Smooth muscle cell (in vitro differentiated cells): Measurements from ENCODE around the gene ERICH6. TPM values are rescaled to one million over a fixed set of nuclear protein-coding genes. Genes with fewer than 3 reads are reported as not detected.

Source experiments
- DNase-seq: peaks from one replicate; lab custom pipeline; 2025; ENCODE audit not compliant: unreplicated experiment; lab: John Stamatoyannopoulos, UW
- H2AFZ ChIP-seq: fragments of 200-600 bp; sonication (generic); 2 replicates; pipeline ENCODE4 v1.6.0; 2016; ENCODE audit warnings: antibody characterized with exemption, low read depth, mild to moderate bottlenecking
- H3F3A ChIP-seq: fragments of 200-600 bp; sonication (generic); 2 replicates; pipeline ENCODE4 v1.6.0; 2017; ENCODE audit warnings: antibody characterized with exemption, low read depth
- H3K27ac ChIP-seq: fragments of 200-600 bp; sonication (generic); 2 replicates; pipeline ENCODE4 v1.5.1; 2016; ENCODE audit warnings: low read depth, mild to moderate bottlenecking
- H3K27me3 ChIP-seq: fragments of 200-600 bp; sonication (generic); 2 replicates; pipeline ENCODE4 v1.6.1; 2016; ENCODE audit warnings: low read depth, mild to moderate bottlenecking
- H3K36me3 ChIP-seq: fragments of 200-600 bp; sonication (generic); 2 replicates; pipeline ENCODE4 v1.5.1; 2016; ENCODE audit warnings: low read depth
- H3K4me1 ChIP-seq: fragments of 200-600 bp; sonication (generic); 2 replicates; pipeline ENCODE4 v1.5.1; 2016; ENCODE audit warnings: low read depth
- H3K4me2 ChIP-seq: fragments of 200-600 bp; sonication (generic); 2 replicates; pipeline ENCODE4 v1.6.0; 2016; ENCODE audit warnings: mild to moderate bottlenecking
- H3K4me3 ChIP-seq: fragments of 200-600 bp; sonication (generic); 2 replicates; pipeline ENCODE4 v1.5.1; 2016; ENCODE audit warnings: mild to moderate bottlenecking
- H3K79me2 ChIP-seq: fragments of 200-600 bp; sonication (generic); 2 replicates; pipeline ENCODE4 v1.6.0; 2016; ENCODE audit warnings: low read depth, mild to moderate bottlenecking
- H3K9ac ChIP-seq: fragments of 200-600 bp; sonication (generic); 2 replicates; pipeline ENCODE4 v1.6.0; 2016; ENCODE audit warnings: low read depth
- H3K9me3 ChIP-seq: fragments of 200-600 bp; sonication (generic); replicated peaks from 2 replicates; pipeline ENCODE4 v1.5.1; 2016; ENCODE audit warnings: low read depth
- H4K20me1 ChIP-seq: fragments of 200-600 bp; sonication (generic); 2 replicates; pipeline ENCODE4 v1.6.0; 2016; ENCODE audit warnings: low read depth
- CTCF ChIP-seq: fragments of 200-600 bp; sonication (generic); IDR thresholded peaks from 2 replicates; pipeline ENCODE4 v1.5.1; 2017; ENCODE audit warnings: borderline replicate concordance, mild to moderate bottlenecking, antibody characterized with exemption; ENCODE audit not compliant: insufficient read depth, poor library complexity, severe bottlenecking
- WGBS: methylation state at CpG from one replicate; pipeline ENCODE4 v1.1.7; 2016; ENCODE audit warnings: low lambda C conversion rate; 5-methylcytosine and 5-hydroxymethylcytosine counted together
- polyA plus RNA-seq: library from polyadenylated mRNA; unstranded; fragments of >200 nt; fragmentation: Nextera tagmentation; extraction: Ambion mirVana; gene quantifications from 2 replicates; pipeline ENCODE4 v1.2.1, GENCODE V29; 2016
- total RNA-seq: library from RNA; depleted of rRNA; stranded (reverse); fragments of >200 nt; gene quantifications from 2 replicates; pipeline ENCODE4 v1.2.3, GENCODE V29; 2014

Gene ERICH6
- total and polyA plus RNA-seq, 2 experiments from 2014 or later: 0.38 TPM; not detected in 1

- DNase-seq: no peak
- Histone ChIP-seq H3K9ac (no peak overlapping the region), H3K27ac (no peak overlapping the region), H3K4me2 (no peak overlapping the region), H3K4me3 (no peak overlapping the region), H3K9me3 (no peaks in the 10 kb centered on the region), H3K36me3 (no peaks in the 10 kb centered on the region), H3K27me3 (no peaks in the 10 kb centered on the region), H3K79me2 (peaks cover 81% of the 10 kb centered on the region), H3K4me1 (no peaks in the 10 kb centered on the region), H4K20me1 (peaks cover 75% of the 10 kb centered on the region), H3F3A (no peaks in the 10 kb centered on the region), H2AFZ (no peak overlapping the region)
- no peak for TF ChIP-seq CTCF
- WGBS: 95% methylated on average over 2 of the region's 2 CpGs
Measured at GRCh38 chr3:150613709-150614480, 89.8 kb downstream of the ERICH6 start.

GRCh38 chr3:150613034-150613433 lies 90.7 kb downstream of the ERICH6 start:
- no peak overlapping the region for H2AFZ ChIP-seq
- peaks cover 81% of the 10 kb centered on the region for H3K79me2 ChIP-seq
- H3K9me3 ChIP-seq: no peaks in the 10 kb centered on the region
- H3K27me3 ChIP-seq: no peaks in the 10 kb centered on the region
- H4K20me1 ChIP-seq: peaks cover 75% of the 10 kb centered on the region
- no peak overlapping the region for H3K4me3 ChIP-seq
- H3K27ac ChIP-seq: no peak overlapping the region
- no peaks in the 10 kb centered on the region for H3K36me3 ChIP-seq
- DNase-seq: no peak
- H3F3A ChIP-seq: no peaks in the 10 kb centered on the region
- H3K9ac ChIP-seq: no peak overlapping the region
- H3K4me1 ChIP-seq: peaks cover 5% of the 10 kb centered on the region
- WGBS: 98% methylated on average over 2 of the region's 2 CpGs
- no peak overlapping the region for H3K4me2 ChIP-seq
- no peak for TF ChIP-seq CTCF

- TF ChIP-seq CTCF: no peak
- Histone ChIP-seq H3K27ac (no peak overlapping the region), H3K4me1 (peaks cover 11% of the 10 kb centered on the region), H3K4me3 (no peak overlapping the region), H4K20me1 (peaks cover 75% of the 10 kb centered on the region), H3K79me2 (peaks cover 81% of the 10 kb centered on the region), H2AFZ (no peak overlapping the region), H3K36me3 (no peaks in the 10 kb centered on the region), H3F3A (no peaks in the 10 kb centered on the region), H3K9ac (no peak overlapping the region), H3K9me3 (no peaks in the 10 kb centered on the region), H3K4me2 (no peak overlapping the region), H3K27me3 (no peaks in the 10 kb centered on the region)
- 89% methylated on average over 1 of the region's 1 CpG for WGBS
- DNase-seq: no peak
Measured at GRCh38 chr3:150612494-150612893, 91.2 kb downstream of the ERICH6 start.

- no peak overlapping the region for H3K4me2 ChIP-seq
- peaks cover 16% of the 10 kb centered on the region for H3K4me1 ChIP-seq
- H2AFZ ChIP-seq: no peak overlapping the region
- H3K4me3 ChIP-seq: no peak overlapping the region
- H3K79me2 ChIP-seq: peaks cover 81% of the 10 kb centered on the region
- H3K27ac ChIP-seq: no peak overlapping the region
- no peaks in the 10 kb centered on the region for H3K9me3 ChIP-seq
- no peaks in the 10 kb centered on the region for H3K27me3 ChIP-seq
- no peaks in the 10 kb centered on the region for H3K36me3 ChIP-seq
- H3K9ac ChIP-seq: no peak overlapping the region
- DNase-seq: no peak
- TF ChIP-seq CTCF: no peak
- WGBS: 98% methylated on average over 34 of the region's 34 CpGs
- H3F3A ChIP-seq: no peaks in the 10 kb centered on the region
- peaks cover 76% of the 10 kb centered on the region for H4K20me1 ChIP-seq
Measured at GRCh38 chr3:150611666-150612065, 92.1 kb downstream of the ERICH6 start.
